Effector memory CD8-positive, alpha-beta T cell (primary cell): ENCODE measurements around the gene CD180.

ENCODE experiments used
- ATAC-seq: fragments of 150-1000 bp; cut with Tn5 transposase; replicated peaks from 2 replicates; pipeline ENCODE4 v1.10.0; 2021; ENCODE audit warnings: mild to moderate bottlenecking, moderate library complexity
- DNase-seq, 3 experiments: peaks; one replicate each; pipeline ENCODE4 v3.0.0; 2021
- H3K27ac Mint-ChIP-seq, 2 donors: one replicate each; pipeline ENCODE4 v1.8.0; 2022; ENCODE audit warnings: mild to moderate bottlenecking in 2 of 2, mixed read lengths in 2 of 2, moderate library complexity in 2 of 2
- H3K27me3 Mint-ChIP-seq, 2 donors: one replicate each; pipeline ENCODE4 v1.8.0; 2022; ENCODE audit warnings: mixed read lengths in 2 of 2
- H3K36me3 Mint-ChIP-seq: one replicate; pipeline ENCODE4 v1.8.0; 2022; ENCODE audit warnings: mild to moderate bottlenecking, moderate library complexity, mixed read lengths; ENCODE audit not compliant: insufficient read depth
- H3K4me1 Mint-ChIP-seq, 2 donors: one replicate each; pipeline ENCODE4 v1.8.0; 2022; ENCODE audit warnings: low read depth in 2 of 2, mixed read lengths in 2 of 2
- H3K4me3 Mint-ChIP-seq, 2 donors: one replicate each; pipeline ENCODE4 v1.8.0; 2022; ENCODE audit warnings: mild to moderate bottlenecking in 2 of 2, mixed read lengths in 2 of 2, moderate library complexity in 2 of 2
- H3K9me3 Mint-ChIP-seq, 2 donors: one replicate each; pipeline ENCODE4 v1.8.0; 2022; ENCODE audit warnings: mixed read lengths in 2 of 2

Gene CD180

DNA sequence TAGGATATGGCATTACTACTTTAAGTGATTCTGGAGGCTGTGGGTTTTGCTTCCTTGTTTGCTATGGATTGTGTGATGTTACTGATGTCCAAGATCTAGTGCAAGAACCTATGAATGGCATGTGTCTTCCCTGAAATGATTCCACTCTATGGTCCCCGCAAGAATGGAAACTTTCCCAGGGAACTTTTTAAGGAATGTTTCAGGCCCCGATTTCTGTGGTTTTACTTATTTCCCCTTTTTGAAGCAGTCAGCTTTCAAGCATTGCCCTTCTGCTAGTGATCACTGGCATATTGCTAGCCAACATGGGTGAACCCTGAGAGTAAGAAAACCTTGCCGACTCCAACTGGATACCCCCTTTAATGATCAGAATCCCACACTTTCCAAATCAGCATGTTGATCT is 26.6 kb upstream of the CD180 start:
- peak overlapping the region; percentile 94 to 98 for H3K27ac Mint-ChIP-seq
- DNase-seq (no peak), ATAC-seq (no peak)
- peaks cover 0 to 3% of the 10 kb centered on the region in 2 donors for H3K9me3 Mint-ChIP-seq
- no peaks in the 10 kb centered on the region for H3K27me3 Mint-ChIP-seq
- peaks cover 42 to 44% of the 10 kb centered on the region in 2 donors for H3K4me1 Mint-ChIP-seq
- H3K4me3 Mint-ChIP-seq = no peak overlapping the region
- H3K36me3 Mint-ChIP-seq = peaks cover 12% of the 10 kb centered on the region

DNA sequence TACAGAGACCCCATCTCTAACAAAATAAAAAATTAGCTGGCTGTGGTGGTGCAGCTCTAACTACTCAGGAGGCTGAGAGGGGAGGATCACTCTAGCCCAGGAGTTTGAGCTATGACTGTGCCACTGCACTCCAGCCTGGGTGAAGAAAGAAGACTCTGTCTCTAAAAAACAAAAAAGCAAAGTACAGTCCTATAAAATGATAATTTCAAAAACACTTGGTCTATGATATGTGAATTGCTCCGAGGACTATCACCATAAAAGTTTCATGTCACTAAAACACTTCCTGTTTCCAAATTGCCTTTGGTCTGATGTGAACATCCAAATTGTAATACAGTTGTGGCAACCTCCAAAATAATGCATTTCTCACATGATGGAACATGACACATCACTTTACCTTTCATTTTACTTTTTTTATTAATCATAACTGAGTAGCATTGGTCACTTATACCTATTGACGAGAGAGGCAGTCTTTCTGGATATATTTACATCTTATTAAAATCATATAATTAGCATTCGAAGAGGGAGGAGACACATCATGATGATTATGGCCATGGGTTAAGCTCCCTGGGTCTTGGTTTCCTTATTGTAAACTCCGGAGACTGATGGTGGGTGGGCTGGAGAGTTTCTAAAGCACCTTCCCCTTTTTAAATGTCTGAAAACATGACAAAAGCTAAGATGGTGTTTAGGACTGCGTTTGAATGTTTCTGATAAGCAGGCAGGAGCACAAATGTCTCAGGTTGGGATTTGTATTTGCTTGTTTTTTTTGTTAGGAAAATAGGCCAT is 25.8 kb upstream of the CD180 start:
- ATAC-seq = peak; percentile 32
- DNase-seq = no peak
- H3K36me3 Mint-ChIP-seq = peaks cover 12% of the 10 kb centered on the region
- H3K27ac Mint-ChIP-seq = peak overlapping the region; percentile 94 to 98
- H3K27me3 Mint-ChIP-seq = no peaks in the 10 kb centered on the region
- H3K9me3 Mint-ChIP-seq = peaks cover 0 to 3% of the 10 kb centered on the region in 2 donors
- peaks cover 50% of the 10 kb centered on the region in 2 donors for H3K4me1 Mint-ChIP-seq
- peak overlapping the region; percentile 68 to 72 for H3K4me3 Mint-ChIP-seq

DNA sequence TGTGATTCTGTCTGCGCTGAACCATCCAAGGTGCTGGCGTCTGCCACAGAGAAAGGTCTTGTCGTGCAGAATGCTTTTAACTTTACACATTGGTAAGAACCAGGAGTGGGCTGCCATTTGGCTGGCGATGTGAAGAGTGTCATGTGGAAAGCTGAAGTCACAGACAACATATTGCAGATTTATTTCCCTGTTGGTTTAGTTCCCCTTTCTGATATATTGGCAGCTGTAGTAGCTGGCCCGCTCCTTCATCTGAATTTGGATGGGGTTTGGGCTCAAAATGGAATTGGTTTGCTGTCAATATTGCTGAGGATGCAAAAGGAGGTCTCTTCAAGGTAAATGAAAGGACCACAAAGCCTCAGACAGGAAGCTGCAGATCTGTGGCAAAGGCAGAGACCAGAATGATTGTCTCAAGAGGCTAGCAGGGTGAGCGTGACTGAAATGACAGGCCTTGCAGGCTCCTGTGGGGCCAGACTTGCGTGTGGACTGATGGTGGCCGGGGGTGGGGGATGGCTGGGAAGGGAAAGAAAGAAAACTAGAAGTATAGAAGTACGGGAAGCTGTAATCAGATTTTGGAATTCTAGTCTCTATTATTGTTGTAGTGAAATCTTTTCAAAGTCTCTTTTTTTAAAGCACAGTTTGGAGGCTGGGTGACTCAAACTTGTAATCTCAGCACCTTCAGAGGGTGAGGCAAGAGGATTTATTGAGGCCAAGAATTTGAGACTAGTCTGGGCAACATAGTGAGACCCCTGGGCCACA is 25.1 kb upstream of the CD180 start:
- peak; percentile 95 for ATAC-seq
- Mint-ChIP-seq H3K36me3 (peaks cover 12% of the 10 kb centered on the region), H3K4me1 (peaks cover 56 to 58% of the 10 kb centered on the region in 2 donors), H3K27ac (peak overlapping the region; percentile 94 to 98), H3K27me3 (no peaks in the 10 kb centered on the region), H3K4me3 (peak overlapping the region; percentile 68 to 72), H3K9me3 (peaks cover 0 to 3% of the 10 kb centered on the region in 2 donors)
- DNase-seq = peak; percentile 36 to 47 (median 43)

DNA sequence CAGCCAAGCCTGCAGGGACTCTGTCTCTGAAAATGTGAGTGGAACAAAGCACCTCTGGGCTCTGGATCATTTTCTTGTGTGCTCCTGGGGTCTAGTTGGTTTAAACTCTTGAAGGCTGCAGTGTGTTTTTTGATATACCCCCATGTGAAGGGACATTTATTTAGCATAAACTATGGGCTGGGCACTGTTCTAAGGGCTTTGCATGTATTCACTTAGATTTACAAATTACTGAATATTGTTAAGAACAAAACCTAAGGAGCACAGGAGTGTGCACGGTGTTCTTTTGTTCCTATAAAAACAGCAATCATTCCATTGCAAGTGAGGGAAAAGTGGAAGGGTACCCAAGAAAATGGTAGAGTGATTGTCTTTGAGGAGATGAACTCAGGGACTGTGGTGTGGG is 20.0 kb upstream of the CD180 start:
- peak overlapping the region; percentile 97 to 100 for H3K27ac Mint-ChIP-seq
- peaks cover 0 to 1% of the 10 kb centered on the region in 2 donors for H3K9me3 Mint-ChIP-seq
- DNase-seq (no peak), ATAC-seq (no peak)
- peak overlapping the region; percentile 82 to 83 for H3K4me3 Mint-ChIP-seq
- peaks cover 56 to 62% of the 10 kb centered on the region in 2 donors for H3K4me1 Mint-ChIP-seq
- H3K27me3 Mint-ChIP-seq = no peaks in the 10 kb centered on the region
- peaks cover 10% of the 10 kb centered on the region for H3K36me3 Mint-ChIP-seq

DNA sequence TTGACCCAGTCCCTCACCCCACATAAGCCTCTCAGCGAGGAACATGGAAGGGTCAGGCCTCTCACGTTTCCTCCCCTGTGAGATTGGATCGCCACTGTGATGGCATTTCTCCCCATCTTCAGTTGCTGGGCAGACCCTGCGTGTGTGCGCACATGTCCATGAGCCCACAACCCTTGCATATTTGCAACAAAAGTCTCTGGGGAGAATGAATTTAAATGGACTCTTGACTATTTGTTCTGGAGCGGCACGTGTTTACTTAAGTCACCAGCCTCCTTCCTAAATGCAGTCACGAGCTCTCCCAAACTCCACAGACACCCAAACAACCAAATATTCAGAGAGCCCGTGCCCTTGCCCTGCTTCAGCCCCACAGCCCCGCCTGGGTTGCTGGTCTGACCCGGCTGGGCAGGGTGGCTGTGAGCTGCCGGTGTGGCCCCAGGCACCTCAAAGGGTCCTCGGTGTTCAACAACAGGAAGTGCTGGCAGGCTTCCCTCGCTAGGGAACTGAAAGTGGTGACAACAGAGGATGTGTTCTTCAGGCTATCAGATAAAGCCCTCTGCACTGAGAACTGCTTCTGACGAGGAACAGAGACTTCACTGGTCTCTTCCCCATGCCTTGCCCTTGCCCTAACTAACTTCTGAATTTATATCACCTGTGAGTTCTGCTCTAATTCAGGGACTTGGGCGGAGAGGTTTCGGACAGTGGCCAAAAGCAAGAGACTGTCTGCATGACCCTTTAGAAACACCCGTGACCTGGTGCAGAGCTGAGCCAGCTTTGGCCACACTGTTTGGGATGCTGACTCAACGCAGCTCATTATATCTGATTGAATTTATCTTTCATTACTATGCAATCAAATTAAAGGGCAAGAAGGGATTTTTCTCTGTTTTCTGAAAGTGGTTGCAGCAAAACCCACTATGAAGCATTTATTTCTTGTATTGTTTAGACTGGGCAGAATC is 19.2 kb upstream of the CD180 start:
- Mint-ChIP-seq H3K4me1 (peaks cover 50 to 58% of the 10 kb centered on the region in 2 donors), H3K27ac (peak overlapping the region; percentile 97 to 100), H3K4me3 (peak overlapping the region; percentile 82 to 83), H3K36me3 (peaks cover 8% of the 10 kb centered on the region), H3K9me3 (peaks cover 0 to 1% of the 10 kb centered on the region in 2 donors), H3K27me3 (no peaks in the 10 kb centered on the region)
- DNase-seq = peak; percentile 49 to 61 (median 55)
- ATAC-seq = peak; percentile 98

DNA sequence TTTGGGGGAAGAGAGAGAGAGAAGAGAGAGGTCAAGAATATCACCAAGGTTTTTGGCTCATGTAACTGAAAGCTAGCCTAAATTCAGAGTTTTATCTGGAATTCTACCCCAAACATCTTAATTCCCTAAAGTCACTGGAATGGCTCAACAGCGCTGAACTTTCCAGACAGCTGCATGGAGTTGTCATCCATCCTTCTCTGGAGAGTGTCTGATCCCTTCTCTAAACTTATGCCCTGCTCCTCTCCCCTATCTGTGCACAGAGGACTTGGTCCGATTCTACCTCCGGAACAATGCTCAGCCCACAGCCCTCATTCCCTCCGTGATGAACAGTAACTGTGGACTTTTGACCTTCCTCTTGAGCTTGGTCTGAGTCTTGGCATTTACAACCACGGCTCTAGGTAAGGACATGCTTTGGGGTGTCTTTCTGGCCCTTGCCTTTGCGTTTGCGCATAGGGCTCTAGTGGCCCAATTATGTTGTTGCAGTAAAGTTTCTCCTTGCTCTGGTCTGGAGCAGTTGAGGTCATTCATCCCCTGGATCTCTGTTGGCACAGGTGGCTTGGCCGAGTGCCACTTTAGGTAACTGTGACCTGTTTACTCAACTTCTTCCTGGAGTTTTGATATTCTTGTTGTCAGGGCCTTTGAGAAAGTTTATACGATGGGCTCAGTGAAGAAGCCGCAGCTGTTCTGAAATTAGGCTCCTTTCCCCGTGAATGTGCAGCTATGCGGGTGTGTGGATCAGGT is 18.3 kb upstream of the CD180 start:
- Mint-ChIP-seq H3K4me3 (peak overlapping the region; percentile 82 to 83), H3K4me1 (peaks cover 47 to 56% of the 10 kb centered on the region in 2 donors), H3K27me3 (no peaks in the 10 kb centered on the region), H3K9me3 (peaks cover 0 to 1% of the 10 kb centered on the region in 2 donors), H3K27ac (peak overlapping the region; percentile 97 to 100), H3K36me3 (peaks cover 8% of the 10 kb centered on the region)
- ATAC-seq (no peak), DNase-seq (no peak)

DNA sequence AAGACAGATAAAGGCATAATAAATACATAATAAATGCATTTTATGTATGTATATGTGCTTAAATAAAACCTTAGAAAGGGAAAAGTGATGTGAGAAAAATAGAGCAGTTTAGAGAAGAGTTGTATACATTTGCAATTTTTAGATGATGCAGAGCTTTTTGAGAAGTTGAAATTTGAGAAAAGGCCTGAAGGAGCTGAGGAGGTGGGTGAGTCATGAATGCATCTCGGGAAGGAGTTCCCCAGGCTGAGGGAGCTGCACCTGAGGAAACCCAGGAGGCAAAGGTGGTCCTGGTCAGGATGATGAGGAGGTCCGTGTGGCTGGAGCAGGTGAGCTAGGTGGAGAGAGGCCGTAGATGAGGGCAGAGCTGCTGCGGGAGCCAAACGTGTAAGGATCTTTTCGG is 17.4 kb upstream of the CD180 start:
- H3K27me3 Mint-ChIP-seq = no peaks in the 10 kb centered on the region
- peaks cover 0 to 1% of the 10 kb centered on the region in 2 donors for H3K9me3 Mint-ChIP-seq
- DNase-seq (no peak), ATAC-seq (no peak)
- peaks cover 8% of the 10 kb centered on the region for H3K36me3 Mint-ChIP-seq
- H3K4me3 Mint-ChIP-seq = no peak overlapping the region
- H3K27ac Mint-ChIP-seq = peak overlapping the region; percentile 23 to 76
- peaks cover 51 to 57% of the 10 kb centered on the region in 2 donors for H3K4me1 Mint-ChIP-seq

DNA sequence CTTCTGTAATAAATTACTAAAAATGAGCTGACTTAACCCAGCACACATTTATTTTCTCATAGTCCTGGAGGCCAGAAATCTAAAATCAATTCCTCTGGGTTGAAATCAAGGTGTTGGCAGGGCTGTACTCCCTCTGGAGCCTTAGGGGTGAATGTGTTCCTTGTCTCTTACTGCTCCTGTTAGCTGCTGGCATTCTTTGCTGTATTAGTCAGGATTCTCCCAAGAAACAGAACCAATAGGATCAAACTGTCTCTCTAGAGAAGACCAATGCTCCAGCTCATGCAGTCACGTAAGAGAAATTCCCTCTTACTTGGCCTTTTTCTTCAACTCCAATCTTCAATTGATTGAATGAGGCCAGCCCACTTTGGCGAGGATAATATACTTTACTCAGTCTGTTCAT is 15.3 kb upstream of the CD180 start:
- Mint-ChIP-seq H3K27me3 (no peaks in the 10 kb centered on the region), H3K9me3 (no peaks in the 10 kb centered on the region), H3K4me3 (no peak overlapping the region), H3K4me1 (peaks cover 50 to 56% of the 10 kb centered on the region in 2 donors), H3K27ac (peak overlapping the region in 1 of 2 donors; percentile 0), H3K36me3 (peaks cover 11% of the 10 kb centered on the region)
- DNase-seq = no peak
- no peak for ATAC-seq

DNA sequence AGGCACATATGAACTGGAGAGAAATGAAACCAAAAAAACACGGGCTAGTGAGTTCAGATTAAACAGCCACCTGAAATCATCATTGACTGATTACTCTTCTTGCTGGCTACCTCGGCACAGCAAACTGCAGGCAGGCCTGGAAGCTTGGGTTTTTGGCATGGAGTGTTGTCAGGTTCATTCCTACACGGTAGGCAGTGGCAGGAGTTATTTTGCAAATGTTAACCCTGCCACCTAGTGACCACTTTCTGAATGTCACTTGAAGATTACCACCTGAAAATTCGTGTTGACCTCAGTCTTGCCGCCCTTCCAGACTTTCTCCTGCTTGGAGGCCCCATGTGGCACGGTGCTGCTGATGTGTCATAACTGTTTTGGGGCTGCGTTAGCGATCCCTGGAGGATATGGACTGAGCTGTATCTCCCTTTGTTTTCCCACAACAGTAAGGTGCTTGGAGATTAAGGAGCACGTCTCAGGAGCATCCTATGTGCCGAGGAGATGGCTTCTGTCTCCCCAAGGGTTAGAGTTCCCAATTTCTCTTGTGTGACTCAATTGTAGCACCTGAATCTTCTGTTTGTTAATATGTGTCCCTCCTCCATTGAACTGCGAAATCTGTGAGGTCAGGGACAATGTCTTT is 12.7 kb upstream of the CD180 start:
- H3K36me3 Mint-ChIP-seq = peaks cover 14% of the 10 kb centered on the region
- H3K27me3 Mint-ChIP-seq = no peaks in the 10 kb centered on the region
- peak overlapping the region; percentile 44 to 82 for H3K27ac Mint-ChIP-seq
- peaks cover 49 to 55% of the 10 kb centered on the region in 2 donors for H3K4me1 Mint-ChIP-seq
- no peaks in the 10 kb centered on the region for H3K9me3 Mint-ChIP-seq
- ATAC-seq = peak; percentile 50
- peak; percentile 62 to 76 (median 63) for DNase-seq
- no peak overlapping the region for H3K4me3 Mint-ChIP-seq

DNA sequence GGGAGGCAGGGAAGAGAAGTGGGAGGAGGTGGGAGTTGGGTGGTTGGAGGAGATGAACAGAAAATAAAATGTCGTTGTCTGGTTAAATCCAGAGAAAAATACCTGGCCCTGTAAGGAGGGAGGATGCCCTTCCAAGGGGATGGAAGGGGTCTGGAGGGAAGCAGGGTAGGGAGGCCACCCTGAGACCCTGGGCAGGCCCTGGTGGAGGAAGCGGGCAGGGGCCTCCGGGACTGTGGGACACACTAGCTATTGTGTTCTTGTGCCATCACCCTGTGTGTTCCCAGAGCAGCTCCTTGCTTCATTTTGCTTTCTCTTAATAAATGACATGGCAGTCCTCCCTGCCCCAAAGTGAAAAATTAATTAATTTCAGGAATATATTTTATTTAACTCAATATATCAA is 11.8 kb upstream of the CD180 start:
- Mint-ChIP-seq H3K4me3 (peak overlapping the region in 1 of 2 donors; percentile 17), H3K4me1 (peaks cover 47 to 54% of the 10 kb centered on the region in 2 donors), H3K9me3 (no peaks in the 10 kb centered on the region), H3K27me3 (no peaks in the 10 kb centered on the region), H3K27ac (peak overlapping the region; percentile 82 to 94), H3K36me3 (peaks cover 14% of the 10 kb centered on the region)
- DNase-seq (no peak), ATAC-seq (no peak)

DNA sequence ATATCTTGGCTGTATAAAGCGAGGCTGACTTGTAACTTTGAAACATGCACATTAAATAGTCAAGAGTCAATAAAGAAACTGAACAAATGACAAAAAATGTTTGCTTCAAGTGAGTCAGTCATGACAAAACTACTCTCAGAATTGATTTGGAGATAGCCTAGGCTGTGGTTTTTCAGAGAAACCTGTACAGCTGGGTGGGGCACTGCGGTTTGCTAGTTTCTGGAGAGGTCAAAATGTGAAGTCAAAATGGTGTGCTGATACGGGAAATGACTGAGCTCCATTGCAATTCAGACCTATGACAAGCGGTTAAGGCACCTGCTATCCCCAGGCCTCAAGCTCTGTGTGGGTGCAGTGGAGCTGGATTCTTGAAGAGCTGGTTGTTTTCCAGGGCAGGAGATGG is 10.3 kb upstream of the CD180 start:
- Mint-ChIP-seq H3K9me3 (no peaks in the 10 kb centered on the region), H3K4me3 (peak overlapping the region; percentile 46 to 53), H3K4me1 (peaks cover 47 to 49% of the 10 kb centered on the region in 2 donors), H3K27me3 (no peaks in the 10 kb centered on the region), H3K27ac (peak overlapping the region; percentile 82 to 94), H3K36me3 (peaks cover 10% of the 10 kb centered on the region)
- ATAC-seq (peak; percentile 93), DNase-seq (peak; percentile 68 to 73 (median 70))

DNA sequence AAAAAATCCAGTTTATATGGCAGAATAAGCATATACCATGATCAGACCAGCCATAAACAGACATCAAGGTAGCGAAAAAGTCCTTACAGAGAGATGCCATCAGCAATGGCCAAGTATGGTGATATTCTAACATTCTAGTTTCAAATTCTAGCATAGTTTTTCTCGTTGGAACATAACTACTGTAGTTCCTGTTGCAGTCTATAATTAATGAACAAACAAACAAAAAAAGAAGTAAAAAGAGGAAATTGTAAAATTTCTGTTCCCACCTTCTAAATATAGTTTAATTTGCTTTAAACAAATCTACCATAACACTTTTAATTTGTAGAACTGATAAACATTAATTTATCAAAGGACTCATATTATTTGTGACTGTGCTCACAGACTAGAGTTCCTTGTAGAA is 9.9 kb upstream of the CD180 start:
- Mint-ChIP-seq H3K27ac (peak overlapping the region; percentile 82 to 94), H3K4me1 (peaks cover 47 to 49% of the 10 kb centered on the region in 2 donors), H3K27me3 (no peaks in the 10 kb centered on the region), H3K9me3 (no peaks in the 10 kb centered on the region), H3K4me3 (peak overlapping the region; percentile 46 to 53), H3K36me3 (peaks cover 10% of the 10 kb centered on the region)
- DNase-seq (no peak), ATAC-seq (no peak)
